Measurements from ENCODE around the gene WNT3. TPM values are rescaled to one million over a fixed set of nuclear protein-coding genes. Genes with fewer than 3 reads are reported as not detected.

The WNT3 gene
- total RNA-seq, 4 donors from 2014 or later: 0.46 to 0.90 TPM; not detected in 2

- H3K27ac ChIP-seq: no peak overlapping the region
These were observed 77.3 kb downstream of the WNT3 start for GRCh38 chr17:46741122-46741730.

GRCh38 chr17:46739982-46740381, 78.5 kb downstream of the WNT3 start:
- no peak overlapping the region for H3K4me3 ChIP-seq
- intact Hi-C loops (cut with DNase I; ENCODE audit: low total_unique reads): no loop called here
- TF ChIP-seq CTCF (IDR thresholded peaks at IDR 0.05) (no peak), POLR2A (IDR thresholded peaks at IDR 0.05) (no peak)

More at GRCh38 chr17:46741122-46741730, 77.3 kb downstream of the WNT3 start:
- TF ChIP-seq CTCF (IDR thresholded peaks at IDR 0.05): no peak
- TF ChIP-seq POLR2A (IDR thresholded peaks at IDR 0.05): no peak
- no peak for DNase-seq
- intact Hi-C loops (cut with DNase I; ENCODE audit: low total_unique reads): no loop called here
- H3K4me3 ChIP-seq: no peak overlapping the region
- H3K4me1 ChIP-seq: no peaks in the 10 kb centered on the region
- no peaks in the 10 kb centered on the region for H3K36me3 ChIP-seq
- no peaks in the 10 kb centered on the region for H3K27me3 ChIP-seq
- no peaks in the 10 kb centered on the region for H3K9me3 ChIP-seq

GRCh38 chr17:46738544-46738943, 79.9 kb downstream of the WNT3 start:
- H3K9me3 ChIP-seq: no peaks in the 10 kb centered on the region
- H3K4me3 ChIP-seq: no peak overlapping the region
- H3K27ac ChIP-seq: no peak overlapping the region
- H3K4me1 ChIP-seq: no peaks in the 10 kb centered on the region
- TF ChIP-seq CTCF (IDR thresholded peaks at IDR 0.05): no peak
- no peak for TF ChIP-seq POLR2A (IDR thresholded peaks at IDR 0.05)
- DNase-seq: no peak
- H3K36me3 ChIP-seq: no peaks in the 10 kb centered on the region
- intact Hi-C loops (cut with DNase I; ENCODE audit: low total_unique reads): no loop called here
- no peaks in the 10 kb centered on the region for H3K27me3 ChIP-seq

More at GRCh38 chr17:46739982-46740381, 78.5 kb downstream of the WNT3 start:
- no peak for DNase-seq
- no peaks in the 10 kb centered on the region for H3K36me3 ChIP-seq
- H3K27ac ChIP-seq: no peak overlapping the region
- H3K9me3 ChIP-seq: no peaks in the 10 kb centered on the region
- H3K4me1 ChIP-seq: no peaks in the 10 kb centered on the region
- no peaks in the 10 kb centered on the region for H3K27me3 ChIP-seq

- H3K4me3 ChIP-seq: no peak overlapping the region
- H3K27me3 ChIP-seq: no peaks in the 10 kb centered on the region
- TF ChIP-seq POLR2A (IDR thresholded peaks at IDR 0.05): no peak
- no peak for TF ChIP-seq CTCF (IDR thresholded peaks at IDR 0.05)
- H3K27ac ChIP-seq: no peak overlapping the region
- intact Hi-C loops (cut with DNase I; ENCODE audit: low total_unique reads): no loop called here
- no peak for DNase-seq
- no peaks in the 10 kb centered on the region for H3K9me3 ChIP-seq
- no peaks in the 10 kb centered on the region for H3K4me1 ChIP-seq
- H3K36me3 ChIP-seq: no peaks in the 10 kb centered on the region
These were observed 81.2 kb downstream of the WNT3 start for GRCh38 chr17:46737326-46737725.

GRCh38 chr17:46736100-46736499, 82.4 kb downstream of the WNT3 start:
- Histone ChIP-seq H3K4me3 (no peak overlapping the region), H3K27ac (no peak overlapping the region), H3K36me3 (no peaks in the 10 kb centered on the region), H3K4me1 (no peaks in the 10 kb centered on the region), H3K9me3 (no peaks in the 10 kb centered on the region), H3K27me3 (no peaks in the 10 kb centered on the region)
- no peak for DNase-seq
- intact Hi-C loops (cut with DNase I; ENCODE audit: low total_unique reads): no loop called here
- no peak for TF ChIP-seq POLR2A (IDR thresholded peaks at IDR 0.05)

Measured in uterus (tissue), 4 donors.